Hepatocyte (in vitro differentiated cells): Measurements from ENCODE around the gene NSMCE1. TPM values are rescaled to one million over a fixed set of nuclear protein-coding genes. Genes with fewer than 3 reads are reported as not detected.
"Not testable (repeated sequence)": the region's sequence is repeated elsewhere in the genome, so short reads cannot be mapped to it uniquely, and the experiment has no call there.

Source experiments
- DNase-seq: peaks from one replicate; pipeline ENCODE4 v3.0.0-alpha.2; 2016; ENCODE audit warnings: low spot score
- H2AFZ ChIP-seq: fragments of 200-600 bp; sonication (generic); 2 replicates; pipeline ENCODE4 v1.6.0; 2016; ENCODE audit warnings: antibody characterized with exemption, mild to moderate bottlenecking
- H3K27ac ChIP-seq: fragments of 200-600 bp; sonication (generic); 2 replicates; pipeline ENCODE4 v1.5.1; 2016; ENCODE audit warnings: mild to moderate bottlenecking
- H3K27me3 ChIP-seq: fragments of 200-600 bp; sonication (generic); 2 replicates; pipeline ENCODE4 v1.6.1; 2016
- H3K36me3 ChIP-seq: fragments of 200-600 bp; sonication (generic); replicated peaks from 2 replicates; pipeline ENCODE4 v1.5.1; 2016; ENCODE audit warnings: low read depth; ENCODE audit not compliant: insufficient read depth
- H3K4me1 ChIP-seq: fragments of 200-600 bp; sonication (generic); 2 replicates; pipeline ENCODE4 v1.5.1; 2016; ENCODE audit warnings: mild to moderate bottlenecking, moderate library complexity; ENCODE audit not compliant: insufficient read depth
- H3K4me2 ChIP-seq: fragments of 200-600 bp; sonication (generic); 2 replicates; pipeline ENCODE4 v1.6.0; 2016
- H3K4me3 ChIP-seq: fragments of 200-600 bp; sonication (generic); 2 replicates; pipeline ENCODE4 v1.5.1; 2016; ENCODE audit warnings: mild to moderate bottlenecking
- H3K79me2 ChIP-seq: fragments of 200-600 bp; sonication (generic); 2 replicates; pipeline ENCODE4 v1.6.0; 2017; ENCODE audit warnings: mild to moderate bottlenecking
- H3K9me2 ChIP-seq: fragments of 200-600 bp; sonication (generic); replicated peaks from 2 replicates; pipeline ENCODE4 v1.6.0; 2017; ENCODE audit warnings: mild to moderate bottlenecking; ENCODE audit not compliant: insufficient read depth
- H3K9me3 ChIP-seq: fragments of 200-600 bp; sonication (generic); 2 replicates; pipeline ENCODE4 v1.5.1; 2016; ENCODE audit warnings: low read depth, mild to moderate bottlenecking
- H4K20me1 ChIP-seq: fragments of 200-600 bp; sonication (generic); 2 replicates; pipeline ENCODE4 v1.6.0; 2016; ENCODE audit warnings: mild to moderate bottlenecking; ENCODE audit not compliant: insufficient read depth, poor library complexity, severe bottlenecking
- CTCF ChIP-seq: fragments of 200-600 bp; sonication (generic); IDR thresholded peaks from 2 replicates; pipeline ENCODE4 v1.5.1; 2016; ENCODE audit warnings: antibody characterized with exemption, mild to moderate bottlenecking; ENCODE audit not compliant: poor library complexity
- EZH2 ChIP-seq: fragments of 200-600 bp; sonication (generic); IDR thresholded peaks from 2 replicates; pipeline ENCODE4 v1.6.1; 2016; ENCODE audit warnings: antibody characterized with exemption, mild to moderate bottlenecking, borderline replicate concordance
- EZH2phosphoT487 ChIP-seq: fragments of 200-600 bp; sonication (generic); IDR thresholded peaks from one replicate; pipeline ENCODE4 v1.6.1; 2018; ENCODE audit warnings: antibody characterized with exemption, mild to moderate bottlenecking, low read depth, moderate library complexity; ENCODE audit not compliant: unreplicated experiment, severe bottlenecking
- WGBS: methylation state at CpG from one replicate; pipeline ENCODE4 v1.1.6; 2016; ENCODE audit warnings: low lambda C conversion rate; ENCODE audit errors: missing lambda C conversion rate; 5-methylcytosine and 5-hydroxymethylcytosine counted together
- polyA plus RNA-seq: library from polyadenylated mRNA; unstranded; fragments of >200 nt; fragmentation: Nextera tagmentation; extraction: Ambion mirVana; gene quantifications from 2 replicates; pipeline ENCODE4 v1.2.1, GENCODE V29; 2016
- total RNA-seq: library from RNA; depleted of rRNA; stranded (reverse); fragments of >200 nt; gene quantifications from 2 replicates; pipeline ENCODE4 v1.2.3, GENCODE V29; 2014

The NSMCE1 gene
- total and polyA plus RNA-seq, 2 experiments from 2014 or later, result 35.0 to 58.2 TPM

- Histone ChIP-seq H3K4me2 (no peak overlapping the region), H3K9me3 (no peaks in the 10 kb centered on the region), H4K20me1 (no peaks in the 10 kb centered on the region), H3K4me1 (no peaks in the 10 kb centered on the region), H3K79me2 (no peaks in the 10 kb centered on the region), H2AFZ (no peak overlapping the region), H3K36me3 (no peaks in the 10 kb centered on the region), H3K4me3 (no peak overlapping the region), H3K27ac (no peak overlapping the region), H3K27me3 (no peaks in the 10 kb centered on the region), H3K9me2 (no peaks in the 10 kb centered on the region)
- TF ChIP-seq CTCF (no peak), EZH2phosphoT487 (no peak), EZH2 (no peak)
- no peak for DNase-seq
- WGBS, result 94% methylated on average over 6 of the region's 6 CpGs
Observed at GRCh38 chr16:27252206-27252585, 16.4 kb downstream of the NSMCE1 start.

GRCh38 chr16:27251541-27252205 is 16.9 kb downstream of the NSMCE1 start:
- WGBS, result 97% methylated on average over 8 of the region's 8 CpGs
- no peak overlapping the region for H3K27ac ChIP-seq

GRCh38 chr16:27248886-27249285 is 19.7 kb downstream of the NSMCE1 start:
- H3K4me1 ChIP-seq, H3K9me2 ChIP-seq, H3K27me3 ChIP-seq, H3K4me3 ChIP-seq, H3K36me3 ChIP-seq, H3K79me2 ChIP-seq, H2AFZ ChIP-seq, H3K4me2 ChIP-seq, H3K27ac ChIP-seq, H4K20me1 ChIP-seq, DNase-seq, H3K9me3 ChIP-seq: not testable (repeated sequence)
- WGBS, result 97% methylated on average over 4 of the region's 4 CpGs

More at GRCh38 chr16:27251541-27252205, 16.9 kb downstream of the NSMCE1 start:
- H3K79me2 ChIP-seq, result no peaks in the 10 kb centered on the region
- no peaks in the 10 kb centered on the region for H3K9me2 ChIP-seq
- TF ChIP-seq EZH2phosphoT487 (no peak), CTCF (no peak), EZH2 (no peak)
- H3K36me3 ChIP-seq, result no peaks in the 10 kb centered on the region
- H3K4me2 ChIP-seq, result no peak overlapping the region
- H2AFZ ChIP-seq, result no peak overlapping the region
- H3K9me3 ChIP-seq, result no peaks in the 10 kb centered on the region
- H3K4me1 ChIP-seq, result no peaks in the 10 kb centered on the region
- no peak for DNase-seq
- H3K27me3 ChIP-seq, result no peaks in the 10 kb centered on the region
- no peaks in the 10 kb centered on the region for H4K20me1 ChIP-seq
- H3K4me3 ChIP-seq, result no peak overlapping the region

- peaks cover 3% of the 10 kb centered on the region for H3K4me1 ChIP-seq
- H2AFZ ChIP-seq, result no peak overlapping the region
- H3K27ac ChIP-seq, result no peak overlapping the region
- no peaks in the 10 kb centered on the region for H3K9me2 ChIP-seq
- H4K20me1 ChIP-seq, result no peaks in the 10 kb centered on the region
- no peaks in the 10 kb centered on the region for H3K36me3 ChIP-seq
- 93% methylated on average over 2 of the region's 2 CpGs for WGBS
- no peaks in the 10 kb centered on the region for H3K27me3 ChIP-seq
- no peaks in the 10 kb centered on the region for H3K9me3 ChIP-seq
- no peak for TF ChIP-seq EZH2phosphoT487
- no peak for TF ChIP-seq EZH2
- TF ChIP-seq CTCF, result no peak
- no peak overlapping the region for H3K4me3 ChIP-seq
- peaks cover 5% of the 10 kb centered on the region for H3K79me2 ChIP-seq
- no peak for DNase-seq
- H3K4me2 ChIP-seq, result no peak overlapping the region
Observed at GRCh38 chr16:27248036-27248435, 20.5 kb downstream of the NSMCE1 start.

GRCh38 chr16:27247076-27247475 is 21.5 kb downstream of the NSMCE1 start:
- H3K36me3 ChIP-seq, H4K20me1 ChIP-seq, H3K4me3 ChIP-seq, H3K79me2 ChIP-seq, H3K27ac ChIP-seq, H2AFZ ChIP-seq, H3K9me3 ChIP-seq, H3K27me3 ChIP-seq, DNase-seq, H3K4me2 ChIP-seq, H3K9me2 ChIP-seq: not testable (repeated sequence)
- 89% methylated on average over 1 of the region's 1 CpG for WGBS
- H3K4me1 ChIP-seq, result peaks cover 13% of the 10 kb centered on the region
